GM19238 (cell line): Measurements from ENCODE around the gene EIF4E1B.
A peak's percentile ranks its signal among the peaks of the same experiment; 100 is the strongest.

Source experiments
- DNase-seq: peaks from one replicate; pipeline ENCODE4 v3.0.0; 2011; ENCODE audit warnings: low spot score; ENCODE audit not compliant: insufficient read length

The EIF4E1B gene

GRCh38 chr5:176606032-176606431, 24.4 kb upstream of the EIF4E1B start:
- DNase-seq = no peak

- no peak for DNase-seq
Measured at GRCh38 chr5:176606875-176607274, 23.6 kb upstream of the EIF4E1B start.

- DNase-seq = no peak
Measured at GRCh38 chr5:176608142-176608705, 22.3 kb upstream of the EIF4E1B start.

- DNase-seq = no peak
Measured at GRCh38 chr5:176608937-176609723, 21.3 kb upstream of the EIF4E1B start.

GRCh38 chr5:176609724-176610434, 20.6 kb upstream of the EIF4E1B start, which contains the start of gene GPRIN1:
Gene GPRIN1, minus strand, starts transcription at chr5:176610156. Its CDS starts 10,322 bp downstream, at chr5:176599834.
- peak; percentile 96 for DNase-seq

- DNase-seq = no peak
Measured at GRCh38 chr5:176610435-176610773, 20.1 kb upstream of the EIF4E1B start.

- DNase-seq = no peak
Measured at GRCh38 chr5:176611435-176611834, 19.0 kb upstream of the EIF4E1B start.

GRCh38 chr5:176612008-176612407, 18.5 kb upstream of the EIF4E1B start:
- no peak for DNase-seq

GRCh38 chr5:176612855-176613254, 17.6 kb upstream of the EIF4E1B start:
- DNase-seq = no peak

GRCh38 chr5:176614805-176615478, 15.5 kb upstream of the EIF4E1B start:
- DNase-seq = no peak

- no peak for DNase-seq
Measured at GRCh38 chr5:176616511-176616910, 14.0 kb upstream of the EIF4E1B start.

GRCh38 chr5:176618783-176619182, 11.7 kb upstream of the EIF4E1B start:
- no peak for DNase-seq

- peak; percentile 81 for DNase-seq
Measured at GRCh38 chr5:176619203-176619568, 11.3 kb upstream of the EIF4E1B start.

- DNase-seq = no peak
Measured at GRCh38 chr5:176619569-176620332, 10.7 kb upstream of the EIF4E1B start.

- DNase-seq = no peak
Measured at GRCh38 chr5:176620333-176620981, 10.0 kb upstream of the EIF4E1B start.

GRCh38 chr5:176621661-176622079, 8.8 kb upstream of the EIF4E1B start:
- no peak for DNase-seq

GRCh38 chr5:176624142-176624541, 6.3 kb upstream of the EIF4E1B start:
- no peak for DNase-seq

- no peak for DNase-seq
Measured at GRCh38 chr5:176624938-176625337, 5.5 kb upstream of the EIF4E1B start.

GRCh38 chr5:176625512-176625911, 5.0 kb upstream of the EIF4E1B start:
- DNase-seq = no peak

- DNase-seq = no peak
Measured at GRCh38 chr5:176625966-176626875, 4.3 kb upstream of the EIF4E1B start.
